HUES6 (cell line): Measurements from ENCODE around the gene SDK1.
"Not testable (repeated sequence)": the region's sequence is repeated elsewhere in the genome, so short reads cannot be mapped to it uniquely, and the experiment has no call there.

Experiments
- H3K27ac ChIP-seq: 2 replicates; pipeline ENCODE4 v1.7.0; 2013; ENCODE audit warnings: low read depth, mild to moderate bottlenecking, low read length, inconsistent platforms
- H3K27me3 ChIP-seq: 2 replicates; pipeline ENCODE4 v1.6.1; 2013; ENCODE audit warnings: low read length; ENCODE audit not compliant: control insufficient read depth, insufficient read depth
- H3K36me3 ChIP-seq: 2 replicates; pipeline ENCODE4 v1.6.1; 2013; ENCODE audit warnings: low read length; ENCODE audit not compliant: control insufficient read depth, insufficient read depth
- H3K4me1 ChIP-seq: 2 replicates; pipeline ENCODE4 v1.6.1; 2013; ENCODE audit warnings: low read length; ENCODE audit not compliant: control insufficient read depth, insufficient read depth
- H3K4me3 ChIP-seq: 2 replicates; pipeline ENCODE4 v1.5.1; 2013; ENCODE audit warnings: low read depth, low read length
- H3K9ac ChIP-seq: one replicate; pipeline ENCODE4 v1.6.1; 2013; ENCODE audit warnings: mild to moderate bottlenecking, low read length
- H3K9me3 ChIP-seq: 2 replicates; pipeline ENCODE4 v1.6.1; 2013; ENCODE audit warnings: low read depth, low read length; ENCODE audit not compliant: control insufficient read depth, insufficient read depth

Gene SDK1

DNA sequence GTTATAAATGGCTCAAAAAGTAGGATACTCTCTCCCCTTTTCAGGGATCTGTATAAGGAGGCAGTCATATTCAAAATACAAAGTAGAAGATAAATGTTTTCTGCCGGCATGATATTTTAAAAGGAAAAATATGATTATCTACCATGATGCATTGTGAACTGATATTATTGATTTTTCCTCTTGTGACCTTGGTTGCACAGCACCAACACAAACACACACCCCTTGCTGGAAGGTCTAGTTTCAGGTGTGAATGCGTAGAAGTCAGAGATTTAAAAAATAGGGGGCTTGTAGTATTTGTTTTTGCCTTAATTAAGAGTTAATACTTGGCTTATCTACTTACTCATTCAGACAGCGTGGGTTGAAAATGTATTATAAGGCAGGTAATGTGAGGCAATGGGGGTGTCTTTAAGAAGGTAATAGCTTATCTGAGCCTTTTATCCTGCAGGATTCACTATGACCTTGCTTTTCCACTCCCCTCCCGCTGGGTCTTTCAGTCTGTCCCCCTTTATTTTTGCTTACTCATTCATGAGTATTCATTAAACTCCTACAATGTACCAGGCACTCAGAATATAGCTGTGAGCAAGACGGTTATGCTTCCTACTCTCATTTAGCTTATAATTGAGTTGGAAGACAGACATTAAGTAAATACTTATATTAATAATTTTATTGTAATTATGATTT lies 390.6 kb downstream of the SDK1 start:
- peaks cover 8% of the 10 kb centered on the region; the same call in 1 of the 2 replicates for H3K4me1 ChIP-seq
- H3K9me3 ChIP-seq = 0 out of 2 replicates have a peak, but pooled peaks cover 7% of the 10 kb centered on the region
- no peaks in the 10 kb centered on the region for H3K36me3 ChIP-seq
- H3K4me3 ChIP-seq = no peak overlapping the region
- H3K9ac ChIP-seq = no peak overlapping the region
- H3K27me3 ChIP-seq = no peaks in the 10 kb centered on the region
- H3K27ac ChIP-seq = peak overlapping the region; percentile 35; the same call in 1 of the 2 replicates

DNA sequence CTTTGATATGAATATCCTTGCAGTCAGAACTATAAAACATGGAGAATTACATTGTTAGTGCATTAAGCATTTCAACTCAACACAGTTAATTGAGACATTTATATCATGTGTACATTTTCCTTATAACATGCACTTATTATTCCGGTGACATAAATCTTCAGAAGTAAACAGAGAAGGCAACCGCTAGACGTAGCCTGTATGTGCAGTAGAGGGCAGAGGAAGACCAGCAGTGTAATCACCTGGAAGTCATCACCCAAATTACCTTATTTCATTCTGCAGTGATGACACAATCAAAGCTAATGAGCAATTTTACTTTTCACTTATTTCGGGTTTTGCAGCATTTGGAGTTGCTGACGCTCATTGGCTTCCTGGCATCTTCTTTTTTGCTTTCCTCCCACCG lies 394.6 kb downstream of the SDK1 start:
- H3K27me3 ChIP-seq = no peaks in the 10 kb centered on the region
- H3K36me3 ChIP-seq = no peaks in the 10 kb centered on the region
- no peak overlapping the region for H3K4me3 ChIP-seq
- no peak overlapping the region for H3K9ac ChIP-seq
- H3K9me3 ChIP-seq = no peaks in the 10 kb centered on the region
- no peak overlapping the region for H3K27ac ChIP-seq
- peaks cover 13% of the 10 kb centered on the region; the same call in 1 of the 2 replicates for H3K4me1 ChIP-seq

GRCh38 chr7:3696113-3696512 lies 395.1 kb downstream of the SDK1 start:
- no peaks in the 10 kb centered on the region for H3K9me3 ChIP-seq
- no peak overlapping the region for H3K4me3 ChIP-seq
- no peaks in the 10 kb centered on the region for H3K36me3 ChIP-seq
- H3K9ac ChIP-seq = no peak overlapping the region
- H3K27me3 ChIP-seq = no peaks in the 10 kb centered on the region
- H3K27ac ChIP-seq = no peak overlapping the region
- peaks cover 12% of the 10 kb centered on the region; the same call in 1 of the 2 replicates for H3K4me1 ChIP-seq

DNA sequence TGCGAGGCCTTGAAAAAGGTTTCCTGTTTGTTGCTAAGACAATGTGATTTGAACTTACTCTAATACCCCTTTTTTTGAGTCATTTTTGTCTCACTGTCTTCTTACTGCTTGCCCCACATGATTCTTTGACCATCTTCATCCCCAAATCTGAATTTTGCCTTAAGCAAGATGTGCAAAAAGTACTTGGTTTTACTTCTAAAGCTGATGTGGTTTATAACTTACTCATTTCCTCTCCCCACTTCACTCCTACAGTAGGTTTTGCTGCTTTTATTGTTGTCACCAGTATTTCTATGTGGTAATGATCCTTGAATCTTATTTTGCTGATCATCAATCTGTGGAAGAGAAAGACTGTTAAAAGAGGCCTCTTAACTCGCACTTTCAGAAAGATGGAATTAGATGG lies 396.4 kb downstream of the SDK1 start:
- Histone ChIP-seq H3K27ac (no peak overlapping the region), H3K27me3 (no peaks in the 10 kb centered on the region), H3K4me3 (no peak overlapping the region), H3K9ac (no peak overlapping the region), H3K9me3 (no peaks in the 10 kb centered on the region), H3K4me1 (peaks cover 4% of the 10 kb centered on the region; the same call in 1 of the 2 replicates), H3K36me3 (no peaks in the 10 kb centered on the region)

- Histone ChIP-seq H3K27ac (no peak overlapping the region), H3K36me3 (no peaks in the 10 kb centered on the region), H3K9me3 (peaks cover 4% of the 10 kb centered on the region; the same call in 1 of the 2 replicates), H3K4me3 (no peak overlapping the region), H3K27me3 (no peaks in the 10 kb centered on the region), H3K4me1 (no peaks in the 10 kb centered on the region), H3K9ac (no peak overlapping the region)
Measured at GRCh38 chr7:3705258-3705657, 404.2 kb downstream of the SDK1 start.

GRCh38 chr7:3706091-3706490 lies 405.0 kb downstream of the SDK1 start:
- not testable (repeated sequence) for H3K27ac ChIP-seq

DNA sequence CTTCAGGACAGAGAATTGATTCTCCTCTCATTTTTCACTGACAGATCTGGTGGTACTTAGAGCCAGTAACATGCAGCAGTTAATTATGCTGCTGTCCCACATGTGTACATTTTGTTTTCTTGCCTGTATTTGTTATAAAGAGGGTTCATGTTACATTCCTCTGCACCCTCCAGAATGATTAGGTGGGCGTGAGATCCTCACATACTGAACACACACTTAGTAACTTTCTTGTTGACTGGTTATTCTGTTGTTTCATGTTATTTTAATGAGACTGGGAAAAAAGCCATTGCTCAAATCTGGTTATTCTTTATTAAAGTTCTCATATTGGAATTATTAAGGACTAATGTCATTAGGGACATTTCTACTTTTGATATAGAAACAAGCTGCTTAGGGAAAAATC lies 409.1 kb downstream of the SDK1 start:
- H3K9ac ChIP-seq = no peak overlapping the region
- H3K27me3 ChIP-seq = no peaks in the 10 kb centered on the region
- H3K4me1 ChIP-seq = no peaks in the 10 kb centered on the region
- H3K9me3 ChIP-seq = peaks cover 8% of the 10 kb centered on the region
- H3K4me3 ChIP-seq = no peak overlapping the region
- no peak overlapping the region for H3K27ac ChIP-seq
- no peaks in the 10 kb centered on the region for H3K36me3 ChIP-seq

More at GRCh38 chr7:3706091-3706490, 405.0 kb downstream of the SDK1 start:
- not testable (repeated sequence) for H3K9me3 ChIP-seq, H3K4me3 ChIP-seq, H3K36me3 ChIP-seq, H3K27me3 ChIP-seq, H3K9ac ChIP-seq, H3K4me1 ChIP-seq

DNA sequence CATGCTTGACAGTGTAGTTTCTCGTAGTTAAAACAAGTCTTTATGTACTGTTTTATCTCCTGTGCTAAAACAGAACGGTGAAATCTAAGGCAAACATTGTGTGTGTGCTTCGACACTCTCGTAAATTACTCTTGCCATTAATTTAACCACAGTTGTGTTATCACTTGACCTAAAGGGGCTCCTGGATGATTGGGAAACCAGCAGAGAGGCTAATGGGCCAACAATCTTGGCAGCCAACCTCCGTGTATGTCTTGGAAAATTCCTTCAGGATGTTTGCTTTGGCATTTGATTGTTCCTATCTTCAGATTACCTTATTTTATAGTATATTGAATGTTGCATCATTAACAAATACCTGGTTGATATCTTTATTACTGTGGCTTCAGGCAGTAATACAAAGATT lies 409.5 kb downstream of the SDK1 start:
- Histone ChIP-seq H3K27me3 (no peaks in the 10 kb centered on the region), H3K27ac (no peak overlapping the region), H3K9ac (no peak overlapping the region), H3K4me1 (no peaks in the 10 kb centered on the region), H3K36me3 (no peaks in the 10 kb centered on the region), H3K4me3 (no peak overlapping the region), H3K9me3 (peaks cover 8% of the 10 kb centered on the region)

GRCh38 chr7:3712841-3713240 lies 411.8 kb downstream of the SDK1 start:
- peaks cover 8% of the 10 kb centered on the region for H3K9me3 ChIP-seq
- no peaks in the 10 kb centered on the region for H3K36me3 ChIP-seq
- H3K27ac ChIP-seq = no peak overlapping the region
- no peak overlapping the region for H3K4me3 ChIP-seq
- no peaks in the 10 kb centered on the region for H3K27me3 ChIP-seq
- H3K9ac ChIP-seq = no peak overlapping the region
- H3K4me1 ChIP-seq = no peaks in the 10 kb centered on the region

DNA sequence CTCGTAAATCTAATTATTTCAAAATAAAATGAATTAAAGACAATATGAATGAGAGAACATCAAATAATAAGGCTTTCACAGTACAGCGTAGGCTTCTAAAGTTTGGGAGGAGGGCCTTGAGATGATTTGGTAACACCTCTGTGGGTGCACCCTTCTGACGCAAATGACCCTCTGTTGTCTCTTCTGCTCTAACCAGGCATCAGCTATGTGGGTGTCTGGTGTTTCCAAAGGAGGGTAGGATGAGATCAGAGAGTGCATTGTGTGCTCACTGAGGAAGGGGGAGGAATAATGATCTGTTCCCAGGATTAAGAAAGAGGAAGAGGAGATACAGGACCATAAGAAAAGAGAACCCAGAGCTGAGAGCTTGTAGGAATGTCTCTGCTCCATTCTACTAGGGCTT lies 420.4 kb downstream of the SDK1 start:
- no peaks in the 10 kb centered on the region for H3K27me3 ChIP-seq
- no peak overlapping the region for H3K27ac ChIP-seq
- H3K9ac ChIP-seq = no peak overlapping the region
- no peaks in the 10 kb centered on the region for H3K9me3 ChIP-seq
- H3K4me1 ChIP-seq = peaks cover 12% of the 10 kb centered on the region
- H3K4me3 ChIP-seq = no peak overlapping the region
- no peaks in the 10 kb centered on the region for H3K36me3 ChIP-seq

GRCh38 chr7:3722396-3722922 lies 421.4 kb downstream of the SDK1 start:
- Histone ChIP-seq H3K36me3 (no peaks in the 10 kb centered on the region), H3K9ac (peak overlapping the region; percentile 7), H3K4me3 (peak overlapping the region; percentile 39), H3K4me1 (peaks cover 12% of the 10 kb centered on the region), H3K27ac (no peak overlapping the region), H3K27me3 (no peaks in the 10 kb centered on the region), H3K9me3 (no peaks in the 10 kb centered on the region)
